HG03342 (cell line): ENCODE results near the gene ZNF141.
"Not testable (repeated sequence)": the region's sequence is repeated elsewhere in the genome, so short reads cannot be mapped to it uniquely, and the experiment has no call there.

Source experiments
- ATAC-seq: cut with Tn5 transposase; IDR thresholded peaks from one replicate; pipeline ENCODE4 v1.9.1; 2021; ENCODE audit warnings: mild to moderate bottlenecking, moderate library complexity; ENCODE audit not compliant: unreplicated experiment

ZNF141 gene

DNA sequence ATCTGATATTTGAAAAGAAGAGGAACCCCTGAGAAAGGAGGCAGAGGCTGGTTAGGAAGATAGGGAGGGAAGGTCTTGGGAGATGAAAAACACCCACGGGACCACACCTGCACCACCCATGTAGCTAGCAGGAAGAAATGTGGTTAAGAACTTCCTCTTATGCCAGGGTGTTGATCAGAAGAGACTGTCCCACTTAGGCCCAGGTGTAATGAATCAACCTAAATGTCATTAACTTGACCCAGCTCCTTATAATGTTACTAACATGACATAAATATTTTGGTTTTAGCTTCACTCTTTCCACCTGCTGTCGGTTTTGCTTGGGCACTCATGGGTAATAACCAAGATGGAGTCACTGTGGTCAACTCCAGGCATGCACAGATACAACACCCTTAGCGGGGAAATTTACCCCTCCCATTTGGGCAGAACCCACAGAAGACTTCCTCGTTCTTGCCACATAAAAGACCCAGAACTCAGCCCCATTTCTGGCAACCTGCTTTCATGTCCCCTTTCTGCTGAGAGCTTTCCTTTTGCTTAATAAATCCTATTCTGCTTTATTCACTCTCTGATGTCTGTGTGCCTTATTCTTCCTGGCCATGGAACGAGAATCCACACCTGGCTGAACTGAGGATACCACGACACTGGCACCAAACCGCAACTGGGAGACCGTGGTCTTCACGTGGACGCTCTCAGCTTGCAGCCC is 46.8 kb downstream of the ZNF141 start:
- no peak for ATAC-seq

DNA sequence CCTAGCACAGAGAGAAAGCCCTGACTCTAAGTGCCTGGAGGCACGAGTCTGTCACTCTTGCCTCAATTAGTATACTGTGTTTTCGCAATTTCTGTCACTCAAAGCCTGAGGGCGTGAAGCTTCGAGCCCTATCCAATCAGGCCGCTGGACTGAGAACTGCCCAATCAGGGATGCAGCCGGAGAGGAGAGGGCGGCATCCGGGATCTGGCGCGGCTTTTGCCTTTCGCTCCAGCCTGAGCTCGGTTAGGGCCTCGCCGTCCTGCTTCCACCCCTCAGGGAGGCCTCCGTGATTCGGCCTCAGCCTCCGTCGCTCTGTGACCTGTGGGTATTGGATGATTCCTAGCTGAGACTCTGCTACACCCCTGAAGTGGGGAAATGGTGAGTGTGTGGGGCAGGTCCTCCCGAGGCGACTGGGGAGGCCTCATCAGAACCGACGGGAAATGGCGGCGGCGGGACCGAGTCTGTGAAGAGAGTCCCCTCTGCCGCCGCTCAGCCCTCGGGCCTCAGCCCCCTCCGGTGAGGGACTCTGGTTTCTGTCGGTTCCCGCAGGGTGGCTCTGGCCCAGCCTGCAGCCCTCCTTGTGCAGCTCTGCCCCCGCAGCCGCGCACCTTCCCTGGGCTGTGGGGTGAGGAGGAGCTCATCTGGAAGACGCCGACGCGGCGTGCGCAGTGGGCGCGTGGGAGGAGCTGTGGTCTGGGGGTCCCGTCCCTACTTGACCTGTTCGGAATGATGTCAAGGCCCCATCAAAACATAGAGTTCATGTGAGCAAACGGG is 48.5 kb downstream of the ZNF141 start:
- ATAC-seq: no peak

DNA sequence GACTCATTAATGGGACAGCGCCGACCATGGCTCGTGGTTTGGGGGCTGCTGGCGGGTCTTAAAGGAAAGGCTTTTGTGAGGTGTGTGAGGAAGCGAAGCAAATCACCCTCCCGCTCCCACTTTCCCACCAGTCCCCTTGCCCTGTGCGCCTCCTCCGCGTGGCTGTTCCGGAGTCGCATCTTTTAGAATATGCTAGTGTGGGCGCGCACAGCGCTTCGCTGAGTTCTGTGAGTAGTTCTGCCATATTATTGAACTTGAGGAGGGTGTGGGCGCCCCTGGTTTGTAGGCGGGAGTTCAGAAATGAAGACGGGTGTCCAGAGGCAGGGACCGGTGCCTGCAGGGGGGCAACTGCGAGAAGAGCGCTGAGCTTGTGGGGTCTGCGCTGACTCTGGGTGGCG is 49.1 kb downstream of the ZNF141 start:
- ATAC-seq: no peak

DNA sequence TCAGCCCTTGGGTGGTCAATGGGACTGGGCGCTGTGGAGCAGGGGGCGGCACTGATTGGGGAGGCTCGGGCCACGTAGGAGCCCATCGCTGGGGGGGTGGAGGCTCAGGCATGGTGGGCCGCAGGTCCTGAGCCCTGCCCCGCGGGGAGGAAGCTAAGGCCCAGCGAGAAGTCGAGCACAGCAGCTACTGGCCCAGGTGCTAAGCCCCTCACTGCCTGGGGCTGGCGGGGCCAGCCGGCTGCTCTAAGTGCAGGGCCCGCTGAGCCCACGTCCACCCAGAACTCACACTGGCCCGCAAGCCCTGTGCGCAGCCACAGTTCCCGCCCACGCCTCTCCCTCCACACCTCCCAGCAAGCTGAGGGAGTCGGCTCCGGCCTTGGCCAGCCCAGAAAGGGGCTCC is 66.4 kb downstream of the ZNF141 start:
- ATAC-seq: no peak

DNA sequence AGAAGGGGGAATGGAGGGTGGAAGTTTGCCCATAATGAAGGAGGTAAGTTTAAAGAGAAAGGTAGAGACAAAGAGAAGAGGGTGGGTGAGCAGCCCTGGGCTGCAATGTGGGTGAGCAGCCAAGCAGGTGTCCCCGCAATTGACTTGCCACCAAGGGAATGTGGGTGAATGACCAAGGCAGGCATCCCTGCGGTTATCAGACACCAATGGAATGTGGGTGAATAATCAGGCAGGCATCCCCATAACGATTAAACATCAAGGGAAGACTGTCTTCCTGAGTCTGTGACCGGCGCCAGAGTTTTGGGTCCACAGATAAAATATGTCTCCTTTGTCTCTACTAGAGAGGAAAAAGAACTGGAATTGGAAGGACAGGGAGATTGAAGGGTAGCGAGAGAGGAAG is 70.7 kb downstream of the ZNF141 start:
- not testable (repeated sequence) for ATAC-seq

DNA sequence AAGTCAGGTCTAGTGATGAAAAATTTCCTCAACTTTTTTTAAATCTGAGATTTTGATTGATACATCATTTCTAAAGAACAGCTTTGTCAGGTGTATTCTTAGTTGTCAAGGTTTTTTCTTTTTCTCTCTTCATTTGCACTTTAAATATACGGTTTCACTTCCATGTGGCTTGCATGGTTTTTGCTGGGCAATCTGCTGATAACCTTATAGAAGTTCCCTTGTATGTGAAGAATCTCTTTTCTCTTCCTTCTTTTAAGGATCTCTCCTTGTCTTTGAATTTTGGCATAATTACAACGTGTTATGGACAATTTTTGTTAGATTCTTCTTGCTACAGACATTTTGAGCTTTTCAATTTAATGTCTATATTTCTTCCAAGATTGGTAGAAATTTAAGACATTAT is 85.0 kb downstream of the ZNF141 start:
- ATAC-seq: no peak
